Measurements from ENCODE around the gene FAM184B.

The FAM184B gene

GRCh38 chr4:17771284-17771908, 10.0 kb downstream of the FAM184B start:
- FAIRE-seq, result no peak

GRCh38 chr4:17770845-17771244, 10.6 kb downstream of the FAM184B start:
- FAIRE-seq, result no peak

GRCh38 chr4:17769406-17770174, 11.8 kb downstream of the FAM184B start:
- FAIRE-seq, result no peak

GRCh38 chr4:17766826-17767458, 14.5 kb downstream of the FAM184B start:
- FAIRE-seq, result no peak

GRCh38 chr4:17765514-17766286, 15.7 kb downstream of the FAM184B start:
- FAIRE-seq, result no peak

- FAIRE-seq, result no peak
These were observed 17.5 kb downstream of the FAM184B start for GRCh38 chr4:17763931-17764330.

GRCh38 chr4:17763416-17763815, 18.0 kb downstream of the FAM184B start:
- FAIRE-seq, result no peak

GRCh38 chr4:17762726-17763125, 18.7 kb downstream of the FAM184B start:
- FAIRE-seq, result no peak

- no peak for FAIRE-seq
These were observed 20.4 kb downstream of the FAM184B start for GRCh38 chr4:17761062-17761461.

GRCh38 chr4:17760626-17761025, 20.8 kb downstream of the FAM184B start:
- no peak for FAIRE-seq

GRCh38 chr4:17758485-17758884, 22.9 kb downstream of the FAM184B start:
- FAIRE-seq, result no peak

GRCh38 chr4:17757621-17758020, 23.8 kb downstream of the FAM184B start:
- FAIRE-seq, result no peak

GRCh38 chr4:17753646-17754045, 27.8 kb downstream of the FAM184B start:
- no peak for FAIRE-seq

- FAIRE-seq, result no peak
These were observed 40.7 kb downstream of the FAM184B start for GRCh38 chr4:17740702-17741101.

GRCh38 chr4:17736484-17736883, 44.9 kb downstream of the FAM184B start:
- no peak for FAIRE-seq

- FAIRE-seq, result no peak
These were observed 54.5 kb downstream of the FAM184B start for GRCh38 chr4:17726911-17727310.

GRCh38 chr4:17723648-17724047, 57.8 kb downstream of the FAM184B start:
- no peak for FAIRE-seq

- FAIRE-seq, result no peak
These were observed 59.1 kb downstream of the FAM184B start for GRCh38 chr4:17722356-17722700.

- FAIRE-seq, result no peak
These were observed 59.7 kb downstream of the FAM184B start for GRCh38 chr4:17721496-17722355.

- FAIRE-seq, result no peak
These were observed 62.3 kb downstream of the FAM184B start for GRCh38 chr4:17719106-17719505.

- no peak for FAIRE-seq
These were observed 63.0 kb downstream of the FAM184B start for GRCh38 chr4:17718471-17718870.

- FAIRE-seq, result no peak
These were observed 64.1 kb downstream of the FAM184B start for GRCh38 chr4:17717301-17717700.

Data from G401.6 (cell line).